22Rv1 (cell line): ENCODE results near the gene RPL13A.

ENCODE experiments used
- CTCF ChIP-seq: fragments of 450-650 bp; IDR thresholded peaks from 2 replicates; pipeline ENCODE4 v1.5.1; 2017; ENCODE audit warnings: mild to moderate bottlenecking
- ZFX ChIP-seq: fragments of 450-650 bp; IDR thresholded peaks from 2 replicates; pipeline ENCODE4 v1.6.1; 2017; ENCODE audit warnings: antibody characterized with exemption, borderline replicate concordance

- TF ChIP-seq CTCF (no peak), ZFX (no peak)
Observed at GRCh38 chr19:49488863-49489537, 1.6 kb downstream of the RPL13A start.
